ENCODE measurements around the gene BMPR1A. TPM values are rescaled to one million over a fixed set of nuclear protein-coding genes. Genes with fewer than 3 reads are reported as not detected.
A peak's percentile ranks its signal among the peaks of the same experiment; 100 is the strongest.

Gene BMPR1A
- total RNA-seq, 1 donor: 71.7 TPM

DNA sequence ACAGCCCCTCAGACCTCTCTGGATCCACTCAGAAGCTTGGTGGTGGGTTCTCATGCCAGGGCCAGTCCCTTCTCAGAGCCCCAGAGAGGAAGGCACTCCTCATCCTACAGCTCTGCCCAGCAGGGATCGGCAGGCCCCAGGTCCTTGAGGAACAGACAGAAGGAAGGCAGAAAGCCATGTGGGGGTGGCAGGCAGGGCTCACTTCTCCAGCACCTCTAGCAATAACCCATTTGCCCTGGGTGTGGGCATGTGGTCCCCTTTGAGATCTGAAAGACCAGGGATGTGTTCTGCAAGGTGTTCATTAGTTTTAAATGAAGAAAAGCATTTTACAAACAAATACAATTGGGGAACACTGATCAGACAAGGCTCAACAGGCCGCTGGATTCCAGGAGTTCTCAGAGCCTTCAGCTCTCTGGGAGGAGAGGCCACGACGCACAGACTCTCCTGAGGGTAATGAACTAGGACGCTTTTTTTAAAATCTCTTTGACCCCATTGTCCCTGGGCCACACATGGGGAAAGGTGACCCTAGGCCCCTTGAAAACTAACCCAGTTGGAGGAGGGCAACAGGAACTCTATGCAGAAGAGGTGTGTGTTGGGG, 47.5 kb upstream of the BMPR1A start:
- Histone ChIP-seq H3K36me3 (ENCODE audit: insufficient read depth, low read length) (no peaks in the 10 kb centered on the region), H3K4me3 (ENCODE audit: insufficient read depth, low read length) (no peak overlapping the region), H3K4me1 (ENCODE audit: insufficient read depth, low read length) (peaks cover 9% of the 10 kb centered on the region), H4K20me1 (ENCODE audit: insufficient read depth, low read length) (no peaks in the 10 kb centered on the region), H2AFZ (ENCODE audit: low read length) (no peak overlapping the region), H3K79me2 (ENCODE audit: insufficient read depth, low read length) (no peaks in the 10 kb centered on the region), H3K27me3 (ENCODE audit: insufficient read depth, low read length) (no peaks in the 10 kb centered on the region), H3K4me2 (ENCODE audit: insufficient read depth, low read length) (no peak overlapping the region), H3K27ac (ENCODE audit: low read depth, low read length) (no peak overlapping the region), H3K9me3 (ENCODE audit: low read depth, low read length) (no peaks in the 10 kb centered on the region)
- TF ChIP-seq, protein P1, sequence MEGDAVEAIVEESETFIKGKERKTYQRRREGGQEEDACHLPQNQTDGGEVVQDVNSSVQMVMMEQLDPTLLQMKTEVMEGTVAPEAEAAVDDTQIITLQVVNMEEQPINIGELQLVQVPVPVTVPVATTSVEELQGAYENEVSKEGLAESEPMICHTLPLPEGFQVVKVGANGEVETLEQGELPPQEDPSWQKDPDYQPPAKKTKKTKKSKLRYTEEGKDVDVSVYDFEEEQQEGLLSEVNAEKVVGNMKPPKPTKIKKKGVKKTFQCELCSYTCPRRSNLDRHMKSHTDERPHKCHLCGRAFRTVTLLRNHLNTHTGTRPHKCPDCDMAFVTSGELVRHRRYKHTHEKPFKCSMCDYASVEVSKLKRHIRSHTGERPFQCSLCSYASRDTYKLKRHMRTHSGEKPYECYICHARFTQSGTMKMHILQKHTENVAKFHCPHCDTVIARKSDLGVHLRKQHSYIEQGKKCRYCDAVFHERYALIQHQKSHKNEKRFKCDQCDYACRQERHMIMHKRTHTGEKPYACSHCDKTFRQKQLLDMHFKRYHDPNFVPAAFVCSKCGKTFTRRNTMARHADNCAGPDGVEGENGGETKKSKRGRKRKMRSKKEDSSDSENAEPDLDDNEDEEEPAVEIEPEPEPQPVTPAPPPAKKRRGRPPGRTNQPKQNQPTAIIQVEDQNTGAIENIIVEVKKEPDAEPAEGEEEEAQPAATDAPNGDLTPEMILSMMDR (IDR thresholded peaks at IDR 0.05; ENCODE audit: extremely low read depth, low read depth, low read length): no peak
- peak; percentile 57 for DNase-seq (ENCODE audit: insufficient read length, low spot score, missing footprints)

DNA sequence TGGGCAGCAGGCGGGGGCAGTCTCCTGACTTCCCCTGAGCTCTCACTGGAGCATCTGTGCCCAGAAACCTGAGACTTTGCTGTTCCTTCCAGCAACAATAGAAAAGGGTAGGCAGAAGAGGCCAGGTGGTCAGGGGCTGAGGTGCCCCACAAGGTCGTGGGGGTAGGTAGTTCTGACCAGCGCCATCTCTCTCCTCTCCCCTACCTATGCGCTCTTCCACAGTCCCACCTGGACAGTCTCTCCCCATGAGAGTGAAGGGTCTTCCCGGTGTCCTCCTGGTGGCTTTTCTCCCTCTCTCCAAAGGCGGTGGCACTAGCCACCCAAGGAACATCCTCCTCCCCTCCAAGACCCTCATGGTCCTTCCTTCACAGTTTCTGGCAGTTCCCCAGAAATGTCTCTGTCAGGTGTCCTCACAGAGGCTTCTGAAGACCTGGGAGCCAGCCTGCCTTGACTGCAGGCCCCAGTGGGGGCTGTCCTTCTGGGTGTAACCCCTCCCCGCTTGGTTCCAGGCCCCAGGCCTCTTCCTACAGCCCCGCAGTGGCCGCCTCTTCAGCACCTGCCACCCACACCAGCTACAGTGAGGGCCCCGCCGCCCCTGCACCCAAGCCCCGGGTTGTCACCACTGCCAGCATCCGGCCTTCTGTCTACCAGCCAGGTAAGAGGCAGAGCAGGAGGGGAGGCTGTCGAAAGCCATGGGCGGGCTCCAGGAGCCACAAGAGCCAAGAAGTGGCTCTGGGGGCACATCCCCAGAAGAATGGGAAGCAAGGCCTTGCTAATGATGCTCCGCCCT, 46.8 kb upstream of the BMPR1A start:
- no peaks in the 10 kb centered on the region for H3K36me3 ChIP-seq (ENCODE audit: insufficient read depth, low read length)
- H3K4me1 ChIP-seq (ENCODE audit: insufficient read depth, low read length): peaks cover 9% of the 10 kb centered on the region
- H3K79me2 ChIP-seq (ENCODE audit: insufficient read depth, low read length): no peaks in the 10 kb centered on the region
- peak; percentile 61 for DNase-seq (ENCODE audit: insufficient read length, low spot score, missing footprints)
- TF ChIP-seq, protein P1 (IDR thresholded peaks at IDR 0.05; ENCODE audit: extremely low read depth, low read depth, low read length): no peak
- no peak overlapping the region for H3K4me2 ChIP-seq (ENCODE audit: insufficient read depth, low read length)
- H2AFZ ChIP-seq (ENCODE audit: low read length): no peak overlapping the region
- no peak overlapping the region for H3K4me3 ChIP-seq (ENCODE audit: insufficient read depth, low read length)
- no peaks in the 10 kb centered on the region for H4K20me1 ChIP-seq (ENCODE audit: insufficient read depth, low read length)
- no peaks in the 10 kb centered on the region for H3K9me3 ChIP-seq (ENCODE audit: low read depth, low read length)
- H3K27ac ChIP-seq (ENCODE audit: low read depth, low read length): no peak overlapping the region
- H3K27me3 ChIP-seq (ENCODE audit: insufficient read depth, low read length): no peaks in the 10 kb centered on the region

DNA sequence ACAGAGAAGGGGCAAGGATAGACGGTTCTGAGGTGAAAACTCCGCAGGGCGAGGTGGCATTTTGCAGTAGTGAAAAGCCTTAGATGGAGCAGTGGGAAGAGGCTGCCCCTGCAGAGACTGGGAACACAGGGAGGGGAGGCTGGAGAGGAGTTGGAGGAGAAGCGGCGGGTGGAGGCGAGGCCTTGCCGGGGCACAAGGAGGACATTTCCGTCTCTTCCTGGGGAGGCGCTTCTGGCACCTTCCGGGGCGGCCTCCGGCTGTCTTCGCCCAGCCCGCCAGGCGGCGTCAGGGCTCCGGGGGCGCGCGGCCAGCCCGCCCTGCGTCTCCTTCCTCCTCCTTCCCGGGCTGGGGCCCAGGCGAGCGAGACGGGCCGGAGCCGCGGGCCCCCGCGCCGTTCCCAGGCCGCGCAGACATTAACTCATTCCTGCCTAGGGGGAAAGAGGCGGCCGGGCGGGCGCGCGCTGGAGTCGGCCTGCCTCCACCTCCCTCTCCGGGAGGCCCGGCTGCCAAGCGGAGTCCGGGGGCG, 45.4 kb upstream of the BMPR1A start:
- TF ChIP-seq, protein P1 (IDR thresholded peaks at IDR 0.05; ENCODE audit: extremely low read depth, low read depth, low read length): peak; percentile 69
- H3K9me3 ChIP-seq (ENCODE audit: low read depth, low read length): no peaks in the 10 kb centered on the region

More for the DNA sequence above, 45.4 kb upstream of the BMPR1A start:
- peak overlapping the region; percentile 74 for H3K4me2 ChIP-seq (ENCODE audit: insufficient read depth, low read length)
- no peaks in the 10 kb centered on the region for H4K20me1 ChIP-seq (ENCODE audit: insufficient read depth, low read length)
- no peaks in the 10 kb centered on the region for H3K27me3 ChIP-seq (ENCODE audit: insufficient read depth, low read length)
- H3K79me2 ChIP-seq (ENCODE audit: insufficient read depth, low read length): no peaks in the 10 kb centered on the region
- peak overlapping the region; percentile 71 for H3K27ac ChIP-seq (ENCODE audit: low read depth, low read length)
- H3K4me3 ChIP-seq (ENCODE audit: insufficient read depth, low read length): peak overlapping the region; percentile 79
- H2AFZ ChIP-seq (ENCODE audit: low read length): peak overlapping the region; percentile 100
- peak; percentile 100 for DNase-seq (ENCODE audit: insufficient read length, low spot score, missing footprints)
- no peaks in the 10 kb centered on the region for H3K36me3 ChIP-seq (ENCODE audit: insufficient read depth, low read length)
- H3K4me1 ChIP-seq (ENCODE audit: insufficient read depth, low read length): peaks cover 9% of the 10 kb centered on the region
